NCI-H226 (cell line): Measurements from ENCODE around the gene ZEB1.
"Not testable (repeated sequence)": the region's sequence is repeated elsewhere in the genome, so short reads cannot be mapped to it uniquely, and the experiment has no call there.

Source experiments
- DNase-seq: peaks from one replicate; pipeline ENCODE4 v3.0.0-alpha.2; 2015

ZEB1 gene

GRCh38 chr10:31319602-31320549 lies 860 bp downstream of the ZEB1 start:
- peak; percentile 20 for DNase-seq

GRCh38 chr10:31320550-31321211 lies 1.7 kb downstream of the ZEB1 start:
- DNase-seq, result peak; percentile 3

GRCh38 chr10:31321396-31321941 lies 2.5 kb downstream of the ZEB1 start:
- no peak for DNase-seq

- no peak for DNase-seq
Observed at GRCh38 chr10:31322647-31323046, 3.6 kb downstream of the ZEB1 start.

- DNase-seq, result no peak
Observed at GRCh38 chr10:31340343-31340742, 21.3 kb downstream of the ZEB1 start.

- no peak for DNase-seq
Observed at GRCh38 chr10:31341552-31341951, 22.5 kb downstream of the ZEB1 start.

- DNase-seq, result no peak
Observed at GRCh38 chr10:31343009-31343408, 24.0 kb downstream of the ZEB1 start.

GRCh38 chr10:31343551-31343950 lies 24.5 kb downstream of the ZEB1 start:
- no peak for DNase-seq

- DNase-seq, result no peak
Observed at GRCh38 chr10:31345886-31346285, 26.9 kb downstream of the ZEB1 start.

- DNase-seq, result no peak
Observed at GRCh38 chr10:31346953-31347352, 27.9 kb downstream of the ZEB1 start.

GRCh38 chr10:31347705-31348104 lies 28.7 kb downstream of the ZEB1 start:
- no peak for DNase-seq

GRCh38 chr10:31350891-31351290 lies 31.9 kb downstream of the ZEB1 start:
- no peak for DNase-seq

- DNase-seq, result no peak
Observed at GRCh38 chr10:31352436-31353226, 33.6 kb downstream of the ZEB1 start.

- DNase-seq, result peak; percentile 19
Observed at GRCh38 chr10:31353574-31353973, 34.6 kb downstream of the ZEB1 start.

- DNase-seq, result no peak
Observed at GRCh38 chr10:31358688-31359330, 39.8 kb downstream of the ZEB1 start.

GRCh38 chr10:31359979-31360378 lies 41.0 kb downstream of the ZEB1 start:
- no peak for DNase-seq

- DNase-seq, result not testable (repeated sequence)
Observed at GRCh38 chr10:31361475-31361874, 42.5 kb downstream of the ZEB1 start.

GRCh38 chr10:31362023-31362641 lies 43.1 kb downstream of the ZEB1 start:
- no peak for DNase-seq

GRCh38 chr10:31363696-31364095 lies 44.7 kb downstream of the ZEB1 start:
- DNase-seq, result not testable (repeated sequence)

GRCh38 chr10:31364238-31364637 lies 45.2 kb downstream of the ZEB1 start:
- DNase-seq, result not testable (repeated sequence)

GRCh38 chr10:31366703-31367102 lies 47.7 kb downstream of the ZEB1 start:
- DNase-seq, result no peak

GRCh38 chr10:31368724-31369123 lies 49.7 kb downstream of the ZEB1 start:
- no peak for DNase-seq
